ENCODE measurements around the gene NEDD4L.

GRCh38 chr18:58350526-58350925 is 306.5 kb downstream of the NEDD4L start:
- TF ChIP-seq POLR2A (IDR thresholded peaks at IDR 0.05), result no peak
- TF ChIP-seq, protein P1, sequence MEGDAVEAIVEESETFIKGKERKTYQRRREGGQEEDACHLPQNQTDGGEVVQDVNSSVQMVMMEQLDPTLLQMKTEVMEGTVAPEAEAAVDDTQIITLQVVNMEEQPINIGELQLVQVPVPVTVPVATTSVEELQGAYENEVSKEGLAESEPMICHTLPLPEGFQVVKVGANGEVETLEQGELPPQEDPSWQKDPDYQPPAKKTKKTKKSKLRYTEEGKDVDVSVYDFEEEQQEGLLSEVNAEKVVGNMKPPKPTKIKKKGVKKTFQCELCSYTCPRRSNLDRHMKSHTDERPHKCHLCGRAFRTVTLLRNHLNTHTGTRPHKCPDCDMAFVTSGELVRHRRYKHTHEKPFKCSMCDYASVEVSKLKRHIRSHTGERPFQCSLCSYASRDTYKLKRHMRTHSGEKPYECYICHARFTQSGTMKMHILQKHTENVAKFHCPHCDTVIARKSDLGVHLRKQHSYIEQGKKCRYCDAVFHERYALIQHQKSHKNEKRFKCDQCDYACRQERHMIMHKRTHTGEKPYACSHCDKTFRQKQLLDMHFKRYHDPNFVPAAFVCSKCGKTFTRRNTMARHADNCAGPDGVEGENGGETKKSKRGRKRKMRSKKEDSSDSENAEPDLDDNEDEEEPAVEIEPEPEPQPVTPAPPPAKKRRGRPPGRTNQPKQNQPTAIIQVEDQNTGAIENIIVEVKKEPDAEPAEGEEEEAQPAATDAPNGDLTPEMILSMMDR (IDR thresholded peaks at IDR 0.05), result no peak

Measured in sigmoid colon (tissue), 3 donors.